Endothelial cell of umbilical vein (primary cell): ENCODE results near the gene ACP1. TPM values are rescaled to one million over a fixed set of nuclear protein-coding genes. Genes with fewer than 3 reads are reported as not detected.

ENCODE experiments used
- BruUV-seq: library from RNA; stranded (reverse); fragments of 400-500 nt; replicated peaks from 2 replicates; lab custom pipeline; 2021; lab: Mats Ljungman, UMichigan
- CTCF ChIA-PET: fragments of 300-600, 350-600 bp; sonication (Branson Sonifier 250); formaldehyde crosslinking; loops from one replicate; lab custom pipeline; 2021; ENCODE audit warnings: antibody characterized with exemption, inconsistent platforms; lab: Charles Lee
- POLR2A ChIA-PET: fragments of 300-600, 350-600 bp; sonication (Branson Sonifier 250); formaldehyde crosslinking; loops from one replicate; lab custom pipeline; 2021; ENCODE audit warnings: antibody characterized with exemption, inconsistent platforms; lab: Charles Lee
- DNase-seq: peaks from one replicate; pipeline ENCODE4 v3.0.0-alpha.2; 2011; ENCODE audit warnings: low read depth, low spot score
- FAIRE-seq: peaks from 2 replicates; lab custom pipeline; 2011; peaks lifted over from hg19 to GRCh38; lab: Jason Lieb, UNC
- H2AFZ ChIP-seq: 2 replicates; pipeline ENCODE4 v1.6.0; 2012; ENCODE audit warnings: low read depth, low read length, control low read depth, inconsistent platforms
- H3K27ac ChIP-seq: 2 replicates; pipeline ENCODE4 v1.5.1; 2011; ENCODE audit warnings: low read depth, mild to moderate bottlenecking, control low read depth, low read length, moderate library complexity; ENCODE audit not compliant: insufficient read depth
- H3K27me3 ChIP-seq, 2 experiments: 2 replicates each; pipeline versions ENCODE4 v1.6.0 to v1.6.1; 2011; ENCODE audit warnings: low read length in 2 of 2, mixed read lengths in 1 of 2; ENCODE audit not compliant: control insufficient read depth in 2 of 2, insufficient read depth in 2 of 2
- H3K36me3 ChIP-seq, 2 experiments: 2 replicates in 1 of 2; 3 replicates in 1 of 2; pipeline ENCODE4 v1.5.1; 2011; ENCODE audit warnings: low read length in 2 of 2, mild to moderate bottlenecking in 1 of 2, moderate library complexity in 1 of 2; ENCODE audit not compliant: control insufficient read depth in 2 of 2, insufficient read depth in 2 of 2; ENCODE audit errors: extremely low read depth in 1 of 2
- H3K4me1 ChIP-seq: 3 replicates; pipeline ENCODE4 v1.5.1; 2011; ENCODE audit warnings: mild to moderate bottlenecking, low read length; ENCODE audit not compliant: control insufficient read depth, insufficient read depth; ENCODE audit errors: extremely low read depth
- H3K4me2 ChIP-seq: 2 replicates; pipeline ENCODE4 v1.6.1; 2011; ENCODE audit warnings: low read length, control low read depth, mixed read lengths; ENCODE audit not compliant: insufficient read depth
- H3K4me3 ChIP-seq, 3 experiments: fragments of 200-600 bp in 1 of 3; sonication (generic), shearing (Covaris generic) in 1 of 3; replicated peaks in 1 of 3; 2 replicates each; pipeline ENCODE4 v1.5.1; 2011 to 2016; ENCODE audit warnings: control low read depth in 3 of 3, low read length in 3 of 3, mild to moderate bottlenecking in 2 of 3, inconsistent platforms in 1 of 3, low read depth in 1 of 3, moderate library complexity in 1 of 3; ENCODE audit not compliant: insufficient read depth in 1 of 3
- H3K79me2 ChIP-seq: 2 replicates; pipeline ENCODE4 v1.6.0; 2012; ENCODE audit warnings: low read length, inconsistent platforms; ENCODE audit not compliant: control insufficient read depth, insufficient read depth
- H3K9ac ChIP-seq: replicated peaks from 2 replicates; pipeline ENCODE3; 2011; ENCODE audit warnings: low read length, control low read depth; ENCODE audit not compliant: insufficient read depth; ENCODE audit errors: extremely low read depth
- H3K9me1 ChIP-seq: replicated peaks from 3 replicates; pipeline ENCODE4 v1.6.0; 2011; ENCODE audit warnings: mild to moderate bottlenecking, low read length; ENCODE audit not compliant: control insufficient read depth, insufficient read depth; ENCODE audit errors: extremely low read depth
- H3K9me3 ChIP-seq: replicated peaks from 2 replicates; pipeline ENCODE4 v1.5.1; 2012; ENCODE audit warnings: low read length, inconsistent platforms; ENCODE audit not compliant: control insufficient read depth, insufficient read depth
- H4K20me1 ChIP-seq: replicated peaks from 2 replicates; pipeline ENCODE3; 2011; ENCODE audit warnings: mild to moderate bottlenecking, low read length; ENCODE audit not compliant: control insufficient read depth, insufficient read depth; ENCODE audit errors: extremely low read depth
- EZH2 ChIP-seq: IDR thresholded peaks from 2 replicates; pipeline ENCODE4 v1.6.1; 2012; ENCODE audit warnings: borderline replicate concordance, low read depth, mild to moderate bottlenecking, moderate library complexity, low read length, inconsistent platforms; ENCODE audit not compliant: severe bottlenecking
- FOS ChIP-seq: IDR thresholded peaks from 2 replicates; pipeline ENCODE4 v1.6.1; 2011; ENCODE audit warnings: mild to moderate bottlenecking, low read length, moderate library complexity, borderline replicate concordance; ENCODE audit not compliant: insufficient read depth
- GATA2 ChIP-seq: IDR thresholded peaks from 2 replicates; pipeline ENCODE4 v1.7.0; 2011; ENCODE audit warnings: low read depth, mild to moderate bottlenecking, moderate library complexity, mixed read lengths, low read length; ENCODE audit not compliant: insufficient read length, insufficient read depth
- JUN ChIP-seq: IDR thresholded peaks from 2 replicates; pipeline ENCODE4 v1.6.1; 2011; ENCODE audit warnings: borderline replicate concordance, low read depth; ENCODE audit not compliant: insufficient read length, insufficient read depth
- MYC ChIP-seq: IDR thresholded peaks from one replicate; pipeline ENCODE4 v1.6.1; 2011; ENCODE audit warnings: mild to moderate bottlenecking, low read depth, low read length
- POLR2A ChIP-seq: IDR thresholded peaks from 2 replicates; pipeline ENCODE4 v1.6.1; 2012; ENCODE audit warnings: low read depth, mild to moderate bottlenecking, control low read depth, low read length
- POLR2AphosphoS5 ChIP-seq: IDR thresholded peaks from 2 replicates; pipeline ENCODE4 v1.6.1; 2012; ENCODE audit warnings: low read depth, mild to moderate bottlenecking, control low read depth, low read length, moderate library complexity; ENCODE audit not compliant: insufficient read depth
- dilution Hi-C: fragments of 300-500 bp; cut with MboI; formaldehyde crosslinking; loops from one replicate; pipeline ENCODE4 v1.15.0; 2019; ENCODE audit warnings: low sequenced_read_pairs; ENCODE audit not compliant: extremely low pct_ligation_motif_present
- intact Hi-C: fragments of 100-400 bp; cut with micrococcal nuclease; formaldehyde crosslinking; loops from one replicate; pipeline ENCODE4 v1.10.0; 2022
- polyA plus RNA-seq, 4 experiments: library from polyadenylated mRNA; depleted of rRNA in 3 of 4; stranded (reverse) in 3 of 4; unstranded in 1 of 4; fragments of >200 nt; gene quantifications; 2 replicates each; pipeline versions ENCODE4 v1.2.1 to v1.2.3, GENCODE V29; 2011 to 2012; ENCODE audit warnings: missing spikeins in 1 of 4
- total RNA-seq: library from RNA; stranded (reverse); gene quantifications from 2 replicates; pipeline ENCODE4 v1.2.3, GENCODE V29; 2021
- TF ChIP-seq, protein P1 (sequence below): IDR thresholded peaks from 2 replicates; pipeline ENCODE4 v1.6.1; 2011; ENCODE audit not compliant: insufficient read depth, insufficient read length
- TF ChIP-seq, protein P2 (sequence below), 2 donors: IDR thresholded peaks; 1 replicate in 1 of 2; 2 replicates in 1 of 2; pipeline ENCODE4 v1.5.1; 2011; ENCODE audit warnings: low read length in 2 of 2, mild to moderate bottlenecking in 2 of 2, moderate library complexity in 2 of 2, control low read depth in 1 of 2, inconsistent platforms in 1 of 2, low read depth in 1 of 2; ENCODE audit not compliant: insufficient read depth in 1 of 2; ENCODE audit errors: extremely low read depth in 1 of 2

Gene ACP1
- total and polyA plus RNA-seq, 2 donors (not counting 3 experiments of a cell fraction or from before 2014, with no cell fraction given) = 63.4 to 80.2 TPM

DNA sequence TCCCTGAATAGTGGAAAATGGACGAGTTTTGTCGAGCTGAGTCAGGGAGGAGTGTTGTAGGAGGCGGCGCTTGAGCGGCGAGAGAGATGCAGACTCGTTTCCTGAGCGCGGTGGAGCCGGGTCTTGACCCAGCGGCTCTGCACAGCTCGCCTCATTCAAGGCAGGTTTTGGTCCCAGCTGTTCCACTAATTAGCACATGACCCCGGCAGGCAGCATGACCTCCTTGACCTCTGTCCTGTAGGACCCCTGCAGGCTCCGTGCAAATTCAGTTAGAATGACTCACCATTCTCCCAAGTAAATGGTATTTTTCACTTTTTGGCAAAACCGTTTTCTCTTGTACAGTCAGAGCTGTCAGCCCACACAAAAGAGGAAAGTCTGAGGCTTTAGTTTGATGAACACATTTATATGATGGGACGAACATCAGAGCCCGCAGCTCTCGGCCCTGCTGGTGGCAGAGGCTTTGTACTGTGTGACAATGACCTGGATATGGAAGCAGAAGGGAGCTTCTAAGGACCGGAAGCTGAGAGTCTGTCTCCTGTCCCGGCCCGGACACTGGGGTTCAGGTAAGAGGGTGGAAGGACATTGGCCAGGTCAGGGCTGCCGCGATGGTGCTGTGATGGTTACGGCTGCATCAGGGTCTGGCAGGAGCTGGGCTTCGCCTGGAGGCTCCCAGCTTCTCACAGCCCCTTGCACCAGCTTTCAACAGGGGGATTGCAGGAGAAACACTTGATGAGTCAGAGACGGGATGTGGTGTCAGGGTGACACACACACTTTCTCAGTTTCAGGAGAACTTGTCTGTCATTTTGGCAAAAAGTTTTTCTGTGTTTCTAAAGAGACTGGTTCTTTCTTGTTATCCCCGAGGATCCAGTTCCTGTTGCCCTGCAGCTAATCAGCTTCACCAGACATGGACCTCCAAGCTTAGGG is 53.0 kb downstream of the ACP1 start:
- BruUV-seq = no TSS peak
- ChIA-PET POLR2A (no interaction called here), CTCF (no interaction called here)
- no peak for DNase-seq
- H3K9me3 ChIP-seq = peaks cover 2% of the 10 kb centered on the region
- intact Hi-C loops (no loop called here), dilution Hi-C loops (no loop called here)
- H3K4me2 ChIP-seq = no peak overlapping the region
- no peak overlapping the region for H3K9ac ChIP-seq
- no peak overlapping the region for H3K27ac ChIP-seq
- H3K9me1 ChIP-seq = no peaks in the 10 kb centered on the region
- no peak overlapping the region for H3K4me3 ChIP-seq
- no peak for FAIRE-seq
- no peak overlapping the region for H2AFZ ChIP-seq
- no peaks in the 10 kb centered on the region for H3K4me1 ChIP-seq
- no peaks in the 10 kb centered on the region for H3K79me2 ChIP-seq
- no peaks in the 10 kb centered on the region for H3K36me3 ChIP-seq
- H3K27me3 ChIP-seq = no peaks in the 10 kb centered on the region
- H4K20me1 ChIP-seq = no peaks in the 10 kb centered on the region
- no peak for TF ChIP-seq EZH2
- no peak for TF ChIP-seq GATA2
- TF ChIP-seq POLR2AphosphoS5 = no peak
- TF ChIP-seq, protein P1, sequence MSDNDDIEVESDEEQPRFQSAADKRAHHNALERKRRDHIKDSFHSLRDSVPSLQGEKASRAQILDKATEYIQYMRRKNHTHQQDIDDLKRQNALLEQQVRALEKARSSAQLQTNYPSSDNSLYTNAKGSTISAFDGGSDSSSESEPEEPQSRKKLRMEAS = no peak
- TF ChIP-seq, protein P2, sequence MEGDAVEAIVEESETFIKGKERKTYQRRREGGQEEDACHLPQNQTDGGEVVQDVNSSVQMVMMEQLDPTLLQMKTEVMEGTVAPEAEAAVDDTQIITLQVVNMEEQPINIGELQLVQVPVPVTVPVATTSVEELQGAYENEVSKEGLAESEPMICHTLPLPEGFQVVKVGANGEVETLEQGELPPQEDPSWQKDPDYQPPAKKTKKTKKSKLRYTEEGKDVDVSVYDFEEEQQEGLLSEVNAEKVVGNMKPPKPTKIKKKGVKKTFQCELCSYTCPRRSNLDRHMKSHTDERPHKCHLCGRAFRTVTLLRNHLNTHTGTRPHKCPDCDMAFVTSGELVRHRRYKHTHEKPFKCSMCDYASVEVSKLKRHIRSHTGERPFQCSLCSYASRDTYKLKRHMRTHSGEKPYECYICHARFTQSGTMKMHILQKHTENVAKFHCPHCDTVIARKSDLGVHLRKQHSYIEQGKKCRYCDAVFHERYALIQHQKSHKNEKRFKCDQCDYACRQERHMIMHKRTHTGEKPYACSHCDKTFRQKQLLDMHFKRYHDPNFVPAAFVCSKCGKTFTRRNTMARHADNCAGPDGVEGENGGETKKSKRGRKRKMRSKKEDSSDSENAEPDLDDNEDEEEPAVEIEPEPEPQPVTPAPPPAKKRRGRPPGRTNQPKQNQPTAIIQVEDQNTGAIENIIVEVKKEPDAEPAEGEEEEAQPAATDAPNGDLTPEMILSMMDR (IDR thresholded peaks at IDR 0.05; ENCODE audit: extremely low read depth in 1 of 2, insufficient read depth in 1 of 2, low read depth in 1 of 2, low read length in 2 of 2) = no peak
- TF ChIP-seq JUN = no peak
- TF ChIP-seq FOS = no peak
- no peak for TF ChIP-seq POLR2A
- TF ChIP-seq MYC = no peak
